NCI-H510A (cell line): Measurements from ENCODE around the gene RAB3IP.
A peak's percentile ranks its signal among the peaks of the same experiment; 100 is the strongest.
"Not testable (repeated sequence)": the region's sequence is repeated elsewhere in the genome, so short reads cannot be mapped to it uniquely, and the experiment has no call there.

ENCODE experiments used
- DNase-seq: peaks from one replicate; lab custom pipeline; 2025; lab: John Stamatoyannopoulos, UW

RAB3IP gene

GRCh38 chr12:69756088-69756755 lies 17.6 kb downstream of the RAB3IP start:
- no peak for DNase-seq

GRCh38 chr12:69758105-69758504 lies 19.4 kb downstream of the RAB3IP start:
- DNase-seq = no peak

GRCh38 chr12:69759581-69759980 lies 20.9 kb downstream of the RAB3IP start:
- DNase-seq = not testable (repeated sequence)

GRCh38 chr12:69765515-69765914 lies 26.9 kb downstream of the RAB3IP start:
- DNase-seq = no peak

GRCh38 chr12:69766260-69766659 lies 27.6 kb downstream of the RAB3IP start:
- DNase-seq = no peak

- peak; percentile 42 for DNase-seq
Observed at GRCh38 chr12:69779928-69780327, 41.3 kb downstream of the RAB3IP start.

- DNase-seq = no peak
Observed at GRCh38 chr12:69783365-69783764, 44.7 kb downstream of the RAB3IP start.

- DNase-seq = no peak
Observed at GRCh38 chr12:69789351-69789750, 50.7 kb downstream of the RAB3IP start.

GRCh38 chr12:69792533-69792932 lies 53.9 kb downstream of the RAB3IP start:
- no peak for DNase-seq

GRCh38 chr12:69807101-69807897 lies 68.6 kb downstream of the RAB3IP start:
- DNase-seq = not testable (repeated sequence)

- no peak for DNase-seq
Observed at GRCh38 chr12:69810870-69811498, 72.3 kb downstream of the RAB3IP start.

GRCh38 chr12:69816082-69816481 lies 77.4 kb downstream of the RAB3IP start:
- no peak for DNase-seq

GRCh38 chr12:69821032-69821455 lies 82.4 kb downstream of the RAB3IP start:
- no peak for DNase-seq

- DNase-seq = no peak
Observed at GRCh38 chr12:69821456-69822159, 82.9 kb downstream of the RAB3IP start.

- no peak for DNase-seq
Observed at GRCh38 chr12:69822201-69822860, 83.7 kb downstream of the RAB3IP start.

- no peak for DNase-seq
Observed at GRCh38 chr12:69824028-69824427, 85.4 kb downstream of the RAB3IP start.

- DNase-seq = no peak
Observed at GRCh38 chr12:69824966-69825560, 86.4 kb downstream of the RAB3IP start, which contains the start of gene MYRFL. Gene MYRFL (plus strand): TSS chr12:69825227. CDS start chr12:69825518, 291 bp downstream.

GRCh38 chr12:69828897-69829296 lies 90.2 kb downstream of the RAB3IP start:
- no peak for DNase-seq

- no peak for DNase-seq
Observed at GRCh38 chr12:69833696-69834095, 95.0 kb downstream of the RAB3IP start.

GRCh38 chr12:69834147-69834546 lies 95.5 kb downstream of the RAB3IP start:
- DNase-seq = no peak

- no peak for DNase-seq
Observed at GRCh38 chr12:69834576-69834975, 95.9 kb downstream of the RAB3IP start.
